Testis (tissue), 3 donors: ENCODE data around the gene KIF14. TPM values are rescaled to one million over a fixed set of nuclear protein-coding genes. Genes with fewer than 3 reads are reported as not detected.

ENCODE experiments used
- DNase-seq: peaks from one replicate; pipeline ENCODE4 v3.0.0-alpha.2; 2019
- H3K27ac ChIP-seq, 2 donors: fragments of 200-600 bp; sonication (generic); one replicate each; pipeline ENCODE4 v1.5.1; 2019
- H3K27me3 ChIP-seq: fragments of 200-600 bp; sonication (generic); one replicate; pipeline ENCODE4 v1.5.1; 2019
- H3K36me3 ChIP-seq: fragments of 200-600 bp; sonication (generic); one replicate; pipeline ENCODE4 v1.5.1; 2017; ENCODE audit warnings: low read depth; ENCODE audit errors: missing control alignments
- H3K4me1 ChIP-seq: fragments of 200-600 bp; sonication (generic); one replicate; pipeline ENCODE4 v1.5.1; 2019
- H3K4me3 ChIP-seq, 2 donors: fragments of 200-600 bp; sonication (generic); one replicate each; pipeline ENCODE4 v1.5.1; 2017 to 2019
- H3K9me3 ChIP-seq: fragments of 200-600 bp; sonication (generic); one replicate; pipeline ENCODE4 v1.5.1; 2017
- POLR2A ChIP-seq: fragments of 450-650 bp; IDR thresholded peaks from one replicate; pipeline ENCODE4 v1.6.1; 2017; ENCODE audit warnings: antibody characterized with exemption, mild to moderate bottlenecking, moderate library complexity
- WGBS, 2 donors: methylation state at CpG; one replicate each; pipeline ENCODE4 v1.1.5; 2018; 5-methylcytosine and 5-hydroxymethylcytosine counted together
- intact Hi-C: fragments of 100-400 bp; cut with DNase I; formaldehyde crosslinking; loops from one replicate; pipeline ENCODE4 v1.15.1; 2023; ENCODE audit warnings: low total_unique reads
- polyA plus RNA-seq: library from polyadenylated mRNA; stranded (reverse); fragments of 350-450 nt; fragmentation: Illumina TruSeq; extraction: RNeasy Lipid Tissue Mini Kit (QIAGEN cat#74804); gene quantifications from one replicate; pipeline ENCODE4 v1.2.3, GENCODE V29; 2014; ENCODE audit warnings: low read depth, low replicate concordance; ENCODE audit not compliant: insufficient read depth
- total RNA-seq, 2 donors: library from RNA; depleted of rRNA; stranded (reverse); fragments of >200 nt; gene quantifications; one replicate each; pipeline ENCODE4 v1.2.3, GENCODE V29; 2016
- TF ChIP-seq, protein P1 (sequence below), 3 experiments: fragments of 450-650 bp in 2 of 3; fragments of 200-600 bp in 1 of 3; sonication (generic) in 1 of 3; IDR thresholded peaks; one replicate each; pipeline ENCODE4 v1.5.1; 2016 to 2019; ENCODE audit warnings: antibody characterized with exemption in 3 of 3, mild to moderate bottlenecking in 2 of 3, moderate library complexity in 1 of 3

The KIF14 gene
- total and polyA plus RNA-seq, 3 donors from 2014 or later = 1.8 to 6.8 (median 3.5) TPM

GRCh38 chr1:200619894-200620272 is 668 bp downstream of the KIF14 start:
- Histone ChIP-seq H3K4me1 (peaks cover 9% of the 10 kb centered on the region), H3K27me3 (no peaks in the 10 kb centered on the region), H3K36me3 (no peaks in the 10 kb centered on the region), H3K27ac (no peak overlapping the region), H3K4me3 (peak overlapping the region; percentile 58 to 82), H3K9me3 (no peaks in the 10 kb centered on the region)
- TF ChIP-seq, protein P1, sequence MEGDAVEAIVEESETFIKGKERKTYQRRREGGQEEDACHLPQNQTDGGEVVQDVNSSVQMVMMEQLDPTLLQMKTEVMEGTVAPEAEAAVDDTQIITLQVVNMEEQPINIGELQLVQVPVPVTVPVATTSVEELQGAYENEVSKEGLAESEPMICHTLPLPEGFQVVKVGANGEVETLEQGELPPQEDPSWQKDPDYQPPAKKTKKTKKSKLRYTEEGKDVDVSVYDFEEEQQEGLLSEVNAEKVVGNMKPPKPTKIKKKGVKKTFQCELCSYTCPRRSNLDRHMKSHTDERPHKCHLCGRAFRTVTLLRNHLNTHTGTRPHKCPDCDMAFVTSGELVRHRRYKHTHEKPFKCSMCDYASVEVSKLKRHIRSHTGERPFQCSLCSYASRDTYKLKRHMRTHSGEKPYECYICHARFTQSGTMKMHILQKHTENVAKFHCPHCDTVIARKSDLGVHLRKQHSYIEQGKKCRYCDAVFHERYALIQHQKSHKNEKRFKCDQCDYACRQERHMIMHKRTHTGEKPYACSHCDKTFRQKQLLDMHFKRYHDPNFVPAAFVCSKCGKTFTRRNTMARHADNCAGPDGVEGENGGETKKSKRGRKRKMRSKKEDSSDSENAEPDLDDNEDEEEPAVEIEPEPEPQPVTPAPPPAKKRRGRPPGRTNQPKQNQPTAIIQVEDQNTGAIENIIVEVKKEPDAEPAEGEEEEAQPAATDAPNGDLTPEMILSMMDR (IDR thresholded peaks at IDR 0.05) = no peak
- no peak for TF ChIP-seq POLR2A
- DNase-seq = no peak
- intact Hi-C loops = loop anchor here (5.0 kb wide), 2 partner anchors 47 to 187 kb away; partner anchors contain the start of gene DDX59
- 5 to 7% methylated on average over 6 of the region's 6 CpGs for WGBS, 2 donors

DNA sequence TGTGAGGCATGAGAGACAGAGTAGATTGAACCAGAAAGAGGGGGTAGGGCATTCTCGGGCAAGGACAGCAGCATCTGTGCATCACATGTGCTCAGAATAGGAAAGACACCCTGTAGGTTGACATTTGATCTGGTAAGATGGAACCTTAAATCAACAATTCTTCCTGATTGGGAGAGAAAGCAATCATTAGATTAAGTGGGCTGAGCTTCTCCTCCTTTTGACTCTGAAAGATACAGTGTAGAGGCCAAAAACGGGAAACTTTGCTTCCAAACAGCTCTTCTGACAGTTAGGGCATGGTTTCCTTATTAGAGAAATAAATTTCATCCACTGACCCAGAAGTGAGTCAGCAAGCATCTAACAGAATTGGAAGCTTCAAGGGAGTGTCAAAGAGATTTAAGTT is 9.7 kb downstream of the KIF14 start:
- Histone ChIP-seq H3K27me3 (no peaks in the 10 kb centered on the region), H3K27ac (no peak overlapping the region), H3K36me3 (no peaks in the 10 kb centered on the region), H3K4me3 (no peak overlapping the region), H3K9me3 (no peaks in the 10 kb centered on the region), H3K4me1 (no peaks in the 10 kb centered on the region)
- TF ChIP-seq, protein P1 (IDR thresholded peaks at IDR 0.05) = no peak
- no peak for TF ChIP-seq POLR2A
- DNase-seq = no peak
- intact Hi-C loops = no loop called here
- 68 to 75% methylated on average over 2 of the region's 2 CpGs for WGBS, 2 donors

- intact Hi-C loops = no loop called here
- no peaks in the 10 kb centered on the region for H3K27me3 ChIP-seq
- no peak for TF ChIP-seq POLR2A
- TF ChIP-seq, protein P1 (IDR thresholded peaks at IDR 0.05) = no peak
- 93 to 100% methylated on average over 1 of the region's 1 CpG for WGBS, 2 donors
- no peaks in the 10 kb centered on the region for H3K4me1 ChIP-seq
- no peak overlapping the region for H3K27ac ChIP-seq
- H3K36me3 ChIP-seq = no peaks in the 10 kb centered on the region
- no peak for DNase-seq
- no peak overlapping the region for H3K4me3 ChIP-seq
- H3K9me3 ChIP-seq = no peaks in the 10 kb centered on the region
These were observed 17.9 kb downstream of the KIF14 start for GRCh38 chr1:200602632-200603031.

GRCh38 chr1:200590001-200590400 is 30.6 kb downstream of the KIF14 start:
- no peak for DNase-seq
- no peak overlapping the region for H3K27ac ChIP-seq
- no peaks in the 10 kb centered on the region for H3K4me1 ChIP-seq
- H3K9me3 ChIP-seq = no peaks in the 10 kb centered on the region
- intact Hi-C loops = no loop called here
- no peak overlapping the region for H3K4me3 ChIP-seq
- WGBS, 2 donors = 89 to 97% methylated on average over 1 of the region's 1 CpG
- no peaks in the 10 kb centered on the region for H3K36me3 ChIP-seq
- H3K27me3 ChIP-seq = no peaks in the 10 kb centered on the region
- TF ChIP-seq, protein P1 (IDR thresholded peaks at IDR 0.05) = no peak
- TF ChIP-seq POLR2A = no peak

DNA sequence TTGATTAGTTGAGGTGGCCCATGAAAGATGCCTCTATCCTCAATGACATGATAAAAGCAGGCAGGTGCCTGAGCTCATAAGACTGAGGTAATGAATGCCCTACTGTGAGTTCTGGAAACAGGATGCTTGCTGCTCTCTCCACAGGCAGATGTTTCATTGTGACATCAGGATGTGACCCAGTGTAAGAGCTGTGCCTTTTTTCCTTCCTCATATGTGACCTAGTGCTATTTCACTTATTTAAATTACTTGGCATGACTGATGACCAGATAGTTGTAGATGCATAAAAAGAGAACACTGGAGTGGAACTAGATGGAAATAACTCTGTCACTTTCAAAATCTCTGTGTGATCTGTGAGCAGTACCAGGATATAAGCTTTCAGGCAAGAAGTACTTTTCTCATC is 31.9 kb downstream of the KIF14 start:
- Histone ChIP-seq H3K9me3 (no peaks in the 10 kb centered on the region), H3K4me1 (no peaks in the 10 kb centered on the region), H3K36me3 (no peaks in the 10 kb centered on the region), H3K27me3 (no peaks in the 10 kb centered on the region), H3K4me3 (no peak overlapping the region), H3K27ac (no peak overlapping the region)
- intact Hi-C loops = no loop called here
- TF ChIP-seq, protein P1 (IDR thresholded peaks at IDR 0.05) = no peak
- no peak for TF ChIP-seq POLR2A
- no peak for DNase-seq
